HG03432 (cell line): ENCODE measurements around the gene CAPS2.
"Not testable (repeated sequence)": the region's sequence is repeated elsewhere in the genome, so short reads cannot be mapped to it uniquely, and the experiment has no call there.

ENCODE experiments used
- ATAC-seq: cut with Tn5 transposase; IDR thresholded peaks from one replicate; pipeline ENCODE4 v1.9.1; 2021; ENCODE audit warnings: mild to moderate bottlenecking, moderate library complexity; ENCODE audit not compliant: unreplicated experiment

Gene CAPS2

GRCh38 chr12:75329918-75330826, at the start of gene CAPS2:
Gene CAPS2, minus strand, starts transcription at chr12:75330324. Its CDS starts 3,826 bp downstream, at chr12:75326498.
- peak; percentile 90 for ATAC-seq

DNA sequence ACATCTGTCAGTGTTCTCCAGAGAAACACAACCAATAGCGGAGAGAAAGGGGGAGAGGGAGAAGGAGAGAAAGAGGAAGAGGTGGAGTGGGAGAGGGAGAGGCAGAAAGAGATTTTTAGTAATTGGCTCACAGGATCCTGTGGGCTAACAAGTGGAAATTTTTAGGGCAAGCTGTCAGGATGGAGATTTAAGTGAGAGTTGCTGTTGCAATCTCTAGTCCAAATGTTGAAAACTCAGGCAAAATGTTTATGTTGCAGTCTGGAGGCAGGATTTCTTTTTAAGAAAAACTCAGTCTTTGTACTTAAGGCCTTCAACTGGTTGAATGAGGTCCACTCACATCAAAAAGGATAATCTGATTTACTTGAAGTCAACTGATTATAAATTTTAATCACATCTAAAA, 48.2 kb upstream of the CAPS2 start:
- ATAC-seq = no peak

DNA sequence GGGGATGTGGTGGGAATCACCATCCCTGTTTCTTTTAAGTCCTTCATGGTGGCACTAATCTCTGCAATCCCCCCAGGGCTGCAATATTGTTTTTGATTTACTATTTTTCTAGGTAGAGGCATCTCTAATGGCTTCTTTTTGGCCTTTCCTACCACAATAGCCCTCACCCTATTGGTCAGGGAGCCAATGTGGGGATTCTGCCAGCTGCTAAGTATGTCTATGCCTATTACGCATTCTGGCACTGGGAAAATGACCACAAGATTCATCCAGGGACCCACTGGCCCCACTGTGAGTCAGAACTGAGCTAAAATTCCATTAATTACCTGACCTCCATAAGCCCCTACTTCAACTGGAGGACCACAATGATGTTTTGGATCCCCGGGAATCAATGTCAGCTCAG, 44.8 kb upstream of the CAPS2 start:
- no peak for ATAC-seq

- ATAC-seq = peak; percentile 86
These were observed 36.5 kb upstream of the CAPS2 start for GRCh38 chr12:75366629-75367028.

DNA sequence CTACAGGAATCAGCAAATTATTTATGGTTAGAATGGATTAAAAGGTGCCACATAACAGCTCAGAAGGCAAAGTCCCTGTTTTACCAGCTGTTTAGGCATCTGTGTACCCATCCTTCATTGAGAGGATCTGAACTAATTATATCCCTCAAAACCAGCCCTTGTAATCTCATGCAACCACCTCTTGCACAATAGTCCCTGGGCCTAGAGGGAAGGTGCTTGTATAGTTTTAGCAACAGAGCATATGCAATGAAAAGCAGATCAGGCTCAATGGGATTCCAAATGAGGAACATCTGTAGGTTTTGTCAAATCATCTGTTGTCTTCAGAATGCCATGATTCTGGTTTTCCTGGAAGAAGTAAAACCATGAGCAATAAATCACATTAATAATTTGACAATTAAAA, 34.8 kb upstream of the CAPS2 start:
- ATAC-seq = no peak

- ATAC-seq = no peak
These were observed 31.3 kb upstream of the CAPS2 start for GRCh38 chr12:75361408-75361807.

DNA sequence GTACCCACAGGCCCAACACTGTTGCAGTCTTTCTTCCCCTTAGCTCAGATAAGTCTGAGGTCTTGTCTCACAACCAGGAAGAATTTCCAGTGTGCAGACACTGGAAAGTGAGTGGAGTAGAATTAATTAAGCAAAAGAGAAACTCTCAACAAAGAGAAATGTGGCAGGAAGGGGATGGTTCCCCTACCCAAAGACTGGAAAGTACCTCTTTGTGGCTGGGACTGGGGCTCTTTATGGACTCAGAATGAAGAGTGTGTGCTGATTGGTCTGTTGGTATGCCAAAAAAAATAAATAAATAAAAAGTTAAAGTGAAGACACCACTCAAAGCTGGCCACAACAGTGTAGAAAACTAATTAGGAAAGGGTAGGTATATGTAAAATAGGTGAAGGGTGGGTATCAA, 30.8 kb upstream of the CAPS2 start:
- ATAC-seq = peak; percentile 49

DNA sequence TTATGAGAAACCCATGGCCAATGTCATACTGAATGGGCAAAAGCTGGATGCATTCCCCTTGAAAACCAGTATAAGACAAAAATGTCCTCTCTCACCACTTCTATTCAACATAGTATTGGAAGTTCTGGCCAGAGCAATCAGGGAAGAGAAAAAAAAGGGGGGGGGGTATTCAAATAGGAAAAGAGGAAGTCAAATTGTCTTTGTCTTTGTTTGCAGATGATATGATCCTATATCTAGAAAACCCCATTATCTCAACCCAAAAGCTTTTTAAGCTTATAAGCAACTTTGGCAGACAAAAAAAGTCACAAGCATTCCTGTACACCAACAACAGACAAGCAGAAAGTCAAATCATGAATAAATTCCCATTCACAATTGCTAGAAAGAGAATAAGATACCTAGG, 23.9 kb upstream of the CAPS2 start:
- no peak for ATAC-seq

DNA sequence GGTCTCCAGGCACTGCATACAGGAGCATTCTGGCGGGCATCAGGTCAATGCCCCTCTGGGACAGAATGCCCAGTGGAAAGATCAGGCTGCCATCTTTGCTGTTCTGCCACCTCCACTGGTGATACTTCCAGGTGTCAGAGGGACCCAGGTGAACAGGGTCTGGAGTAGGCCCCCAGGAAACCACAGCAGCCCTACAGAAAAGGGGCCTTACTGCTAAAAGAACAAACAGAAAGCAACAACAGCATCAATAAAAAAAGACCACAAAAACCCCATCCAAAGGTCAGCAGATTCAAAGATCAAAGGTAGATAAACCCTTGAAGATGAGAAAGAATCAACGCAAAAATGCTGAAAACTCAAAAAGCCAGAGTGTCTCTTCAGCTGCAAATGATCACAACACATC, 20.3 kb upstream of the CAPS2 start:
- ATAC-seq = no peak

- ATAC-seq = no peak
These were observed 19.8 kb upstream of the CAPS2 start for GRCh38 chr12:75349946-75350345.

DNA sequence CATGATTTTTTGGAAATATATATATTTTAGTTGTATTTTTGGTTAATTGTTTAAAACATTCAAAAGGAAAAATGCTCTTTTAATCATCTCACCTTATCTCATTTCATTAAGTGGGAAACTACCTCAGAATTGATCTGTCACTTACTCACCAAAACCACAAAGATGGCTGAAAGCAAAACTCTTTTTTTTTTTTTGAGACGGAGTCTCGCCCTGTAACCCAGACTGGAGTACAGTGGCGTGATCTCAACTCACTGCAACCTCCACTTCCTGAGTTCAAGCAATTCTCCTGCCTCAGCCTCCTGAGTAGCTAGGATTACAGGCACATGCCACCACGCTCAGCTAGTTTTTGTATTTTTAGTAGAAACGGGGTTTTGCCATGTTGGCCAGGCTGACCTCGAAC, 16.1 kb upstream of the CAPS2 start:
- not testable (repeated sequence) for ATAC-seq

GRCh38 chr12:75345531-75345930, 15.4 kb upstream of the CAPS2 start:
- no peak for ATAC-seq

GRCh38 chr12:75341873-75342272, 11.7 kb upstream of the CAPS2 start:
- no peak for ATAC-seq

DNA sequence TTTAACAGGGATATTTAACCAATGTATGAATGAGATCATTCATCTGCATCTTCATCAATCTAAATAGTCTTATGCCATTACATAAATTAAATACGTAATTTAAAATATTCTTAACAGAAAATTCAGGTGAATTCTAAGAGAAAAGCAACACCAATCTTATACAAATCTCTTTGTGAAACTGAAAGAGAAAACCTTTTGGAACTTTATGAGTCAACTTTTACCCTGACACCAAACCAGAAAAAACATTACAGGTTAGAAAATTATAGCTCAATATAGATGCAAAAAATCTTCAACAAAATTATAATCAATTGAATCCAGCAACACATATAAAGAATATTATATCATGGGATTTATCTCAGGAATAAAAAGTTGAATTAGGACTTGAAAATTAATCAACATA, 7.8 kb upstream of the CAPS2 start:
- peak; percentile 46 for ATAC-seq

GRCh38 chr12:75334384-75335030, 4.4 kb upstream of the CAPS2 start, which contains the start of gene GLIPR1L1:
Gene GLIPR1L1, plus strand, starts transcription at chr12:75334670. Its CDS starts 59 bp downstream, at chr12:75334729.
- ATAC-seq = peak; percentile 66

DNA sequence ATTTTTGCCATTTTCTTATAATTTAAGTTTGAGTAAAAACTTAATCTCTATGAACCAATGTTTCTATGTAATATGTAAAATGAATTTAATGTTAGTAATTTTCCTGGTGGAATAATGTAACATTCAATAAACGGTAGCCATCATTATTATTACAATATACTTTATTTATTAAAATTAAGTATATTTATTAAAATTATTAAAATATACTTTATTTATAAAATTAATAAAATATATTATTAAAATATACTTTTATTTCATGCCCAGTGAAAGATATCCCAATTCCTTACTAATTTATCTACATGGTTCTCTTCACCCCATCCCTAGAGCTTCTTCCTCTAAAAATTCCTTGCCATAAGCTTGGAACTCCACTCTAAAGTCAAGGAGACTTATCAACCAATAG, 2.5 kb downstream of the CAPS2 start:
- ATAC-seq = no peak

- no peak for ATAC-seq
These were observed 6.5 kb downstream of the CAPS2 start for GRCh38 chr12:75323663-75324062.

GRCh38 chr12:75322464-75322863, 7.7 kb downstream of the CAPS2 start:
- no peak for ATAC-seq

DNA sequence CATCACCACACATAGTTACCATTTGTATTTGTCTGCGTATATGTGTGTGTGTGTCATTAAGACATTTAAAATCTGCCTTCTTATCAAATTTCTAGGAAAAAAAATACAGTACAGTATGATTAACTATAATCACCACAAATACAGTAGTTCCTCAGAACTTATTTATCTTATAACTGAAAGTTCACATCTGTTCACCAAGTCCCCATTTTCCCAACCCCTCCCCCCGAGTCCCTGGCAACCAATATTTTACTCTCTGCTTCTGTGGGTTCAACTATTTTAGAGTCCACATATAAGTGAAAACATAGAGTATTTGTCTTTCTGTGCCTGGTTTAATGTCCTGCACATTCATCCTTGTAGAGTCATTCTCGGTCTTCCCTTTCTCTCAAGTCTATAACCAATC, 12.3 kb downstream of the CAPS2 start:
- no peak for ATAC-seq

DNA sequence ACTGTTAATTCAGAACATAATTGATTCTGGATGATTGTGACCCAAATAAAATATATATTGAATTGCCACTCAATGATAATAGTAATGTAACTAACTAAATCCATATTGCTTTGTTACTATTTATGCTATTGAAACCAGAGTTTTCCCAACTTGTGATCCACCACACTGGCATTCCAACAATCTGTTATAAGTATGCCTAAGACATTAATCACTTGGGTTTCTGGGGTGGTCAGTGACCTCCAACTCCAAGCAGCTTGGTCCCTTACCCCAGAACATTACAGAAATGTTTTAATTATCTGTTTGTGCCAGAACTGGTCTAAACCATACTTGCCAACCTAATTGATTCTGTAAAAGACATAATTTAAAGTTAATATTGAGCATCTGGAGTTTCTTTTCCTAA, 14.6 kb downstream of the CAPS2 start:
- no peak for ATAC-seq

- ATAC-seq = no peak
These were observed 18.8 kb downstream of the CAPS2 start for GRCh38 chr12:75311369-75311768.

DNA sequence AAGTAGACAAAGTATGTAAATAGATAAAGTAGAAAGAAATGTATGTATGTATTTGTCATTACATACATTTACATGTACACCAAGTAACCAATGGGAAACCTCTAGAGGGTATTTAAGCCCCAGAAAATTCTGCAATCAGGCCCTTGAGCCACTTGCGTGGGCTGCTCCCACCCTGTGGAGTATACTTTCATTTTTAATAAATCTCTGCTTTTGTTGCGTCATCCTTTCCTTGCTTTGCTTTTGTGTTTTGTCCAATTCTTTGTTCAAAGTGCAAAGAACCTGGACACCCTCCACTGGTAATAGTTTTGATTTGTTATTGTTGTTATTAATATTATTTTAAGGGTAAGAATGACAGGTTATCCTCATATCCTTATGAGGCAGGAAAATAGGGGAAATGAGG, 21.8 kb downstream of the CAPS2 start:
- ATAC-seq = no peak
